ENCODE data around the gene IQSEC1.

The IQSEC1 gene

DNA sequence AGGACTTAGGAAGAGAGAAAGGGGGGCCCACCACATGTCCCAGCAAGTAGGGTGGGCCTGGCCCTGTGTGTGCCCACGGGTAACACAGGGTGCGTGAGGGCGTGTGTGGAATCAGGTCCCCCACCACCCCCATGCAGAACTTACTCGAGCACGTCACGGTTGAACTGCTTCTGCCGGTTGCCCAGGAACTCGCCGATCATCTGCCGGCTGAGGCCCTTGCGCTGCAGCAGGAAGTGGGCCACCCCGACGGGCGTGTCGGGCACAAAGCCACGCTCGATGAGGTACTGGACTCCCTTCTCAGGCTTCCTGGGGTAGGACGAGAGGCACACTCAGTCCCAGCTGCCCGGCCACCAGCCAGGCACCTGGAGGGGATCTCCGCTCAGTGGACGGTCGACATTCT is 148.8 kb downstream of the IQSEC1 start:
- no peak for DNase-seq

DNA sequence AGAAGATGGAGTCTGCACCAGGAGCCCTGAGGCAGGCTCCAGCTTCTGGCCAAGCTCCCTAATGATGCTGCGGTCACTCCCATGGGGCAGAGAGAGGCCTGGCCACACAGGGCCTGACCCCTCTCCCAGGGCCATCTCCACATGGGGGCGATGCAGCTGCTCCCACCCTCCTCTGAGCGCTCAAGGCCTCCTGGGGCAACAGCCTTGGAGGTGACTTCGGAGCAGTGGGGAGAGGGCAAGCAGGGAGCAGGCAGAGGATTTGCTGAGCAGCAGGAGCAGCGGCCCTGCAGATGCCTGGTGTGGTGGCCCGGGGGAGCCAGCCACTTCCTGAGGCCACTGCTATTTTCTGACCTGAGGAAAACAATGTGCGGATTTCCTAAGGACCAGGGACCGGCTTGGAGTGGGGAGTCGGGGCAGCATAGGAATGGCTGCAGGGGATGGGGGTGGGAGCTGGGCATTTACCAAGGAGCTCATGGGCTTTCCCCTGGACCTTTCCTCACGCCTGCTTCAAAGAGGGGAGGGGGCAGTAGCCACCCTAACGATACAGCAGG is 150.3 kb downstream of the IQSEC1 start:
- no peak for DNase-seq

DNA sequence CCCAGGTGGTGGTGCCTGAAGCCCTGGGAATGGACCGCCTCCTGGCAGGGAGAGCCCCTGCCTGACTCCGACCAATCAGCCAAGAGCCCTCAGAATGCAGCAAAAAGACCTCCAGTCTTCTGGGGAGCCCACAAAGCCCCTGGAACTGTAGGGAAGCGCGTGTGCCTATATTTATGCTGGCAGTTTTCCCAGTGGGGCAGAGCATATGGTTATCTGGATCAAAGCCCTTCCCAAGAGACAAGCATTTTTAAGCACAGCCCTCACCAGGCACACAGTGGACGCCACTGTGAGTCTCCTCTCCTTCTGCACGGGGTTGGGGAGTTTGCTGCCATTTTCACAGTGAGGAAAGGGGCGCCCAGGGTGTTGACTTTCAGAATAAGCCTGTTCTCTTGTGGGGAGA is 150.9 kb downstream of the IQSEC1 start:
- DNase-seq, result no peak

DNA sequence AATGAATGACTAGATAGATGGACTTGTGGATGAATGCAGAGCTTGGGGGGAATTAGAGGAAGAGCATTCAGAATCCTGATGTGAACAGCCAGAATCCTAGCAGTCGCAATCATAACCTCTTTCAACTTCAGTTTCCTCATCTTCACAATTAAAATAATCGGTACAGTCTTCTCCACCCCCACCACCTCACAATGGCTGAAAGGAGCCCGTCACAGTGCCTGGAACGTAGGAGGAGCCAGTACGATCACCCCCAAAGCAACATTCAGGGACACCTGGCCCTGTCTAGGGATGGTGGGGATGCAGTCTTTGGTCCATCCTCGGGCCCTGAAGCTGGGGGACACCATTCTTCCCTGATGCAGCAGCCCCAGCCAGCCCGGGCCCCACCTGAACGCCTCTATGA is 151.5 kb downstream of the IQSEC1 start:
- no peak for DNase-seq

DNA sequence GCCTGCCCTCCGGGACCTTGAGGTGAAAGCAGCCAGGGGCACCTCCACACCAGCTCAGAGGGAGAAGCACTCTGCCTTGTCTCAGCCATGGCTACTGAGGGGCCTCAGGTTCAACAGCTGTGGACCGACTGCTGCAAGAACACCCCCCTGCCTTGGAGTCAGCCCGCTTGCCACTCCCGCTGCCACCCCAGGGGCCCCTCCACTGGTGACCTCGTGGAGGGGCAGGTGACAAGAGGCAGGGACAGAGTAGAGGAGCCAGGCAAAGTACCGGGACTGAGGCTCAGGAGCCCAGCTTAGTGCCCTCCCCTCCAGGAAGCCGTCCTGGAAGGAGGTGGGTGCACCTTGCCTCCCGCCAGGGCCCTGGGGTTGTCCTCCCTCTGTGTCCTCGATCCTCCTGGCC is 152.3 kb downstream of the IQSEC1 start:
- no peak for DNase-seq

DNA sequence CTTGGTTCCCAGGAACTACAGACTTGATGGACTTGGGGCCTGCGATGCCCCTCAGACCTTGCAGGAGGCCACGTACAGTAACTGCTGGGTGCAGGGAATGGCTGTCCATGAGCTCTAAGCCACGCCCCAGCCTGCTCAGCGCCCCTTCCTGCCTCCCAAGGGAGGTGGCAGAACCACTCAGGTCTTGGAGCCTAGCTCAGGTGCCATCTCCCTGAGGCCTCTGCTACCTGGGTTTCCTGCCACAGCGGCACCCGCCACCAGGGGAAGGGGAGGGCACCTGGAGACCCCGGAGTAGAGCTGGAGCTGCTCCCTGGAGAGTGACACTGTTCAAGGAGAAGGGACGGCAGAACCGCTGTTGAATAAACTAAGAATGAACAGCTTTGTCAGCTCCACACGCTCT is 154.0 kb downstream of the IQSEC1 start:
- DNase-seq, result no peak

DNA sequence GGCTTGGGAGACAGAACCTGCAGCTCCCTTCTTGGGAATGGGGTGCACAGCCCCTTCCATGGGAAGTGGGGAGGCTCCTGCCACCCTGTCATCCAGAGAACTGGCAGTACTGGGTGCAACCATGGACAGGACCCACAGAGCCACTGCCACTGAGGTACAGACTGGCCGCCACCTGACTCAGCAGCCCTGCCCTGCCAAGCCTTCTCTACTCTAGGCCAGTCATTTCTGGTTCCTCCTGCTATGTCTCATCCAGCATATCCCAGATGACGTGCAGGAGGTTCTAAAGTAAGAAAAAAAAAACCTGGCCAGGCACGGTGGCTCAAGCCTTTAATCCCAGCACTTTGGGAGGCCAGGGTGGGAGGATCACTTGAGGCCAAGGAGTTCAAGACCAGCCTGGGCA is 155.0 kb downstream of the IQSEC1 start:
- DNase-seq, result no peak

DNA sequence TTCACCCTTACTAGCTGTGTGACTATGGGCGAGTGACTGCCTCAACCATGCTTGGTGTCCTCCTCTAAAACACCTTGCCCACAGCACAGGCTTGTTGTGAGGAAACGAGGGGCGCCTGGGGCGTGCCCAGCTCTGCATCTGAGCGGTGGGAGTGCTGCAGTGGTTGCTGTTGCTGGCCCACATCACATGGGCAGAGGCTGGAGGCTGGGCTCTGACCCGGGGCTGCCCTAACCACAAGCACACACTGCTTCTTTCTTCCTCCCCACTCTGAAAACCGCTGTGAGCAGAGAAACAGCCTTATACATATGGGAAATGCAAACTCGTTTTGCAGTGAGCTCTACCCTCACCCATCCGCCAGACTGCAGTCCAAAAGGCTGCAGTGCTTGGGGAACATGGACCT is 157.1 kb downstream of the IQSEC1 start:
- DNase-seq, result peak; percentile 49 to 57

DNA sequence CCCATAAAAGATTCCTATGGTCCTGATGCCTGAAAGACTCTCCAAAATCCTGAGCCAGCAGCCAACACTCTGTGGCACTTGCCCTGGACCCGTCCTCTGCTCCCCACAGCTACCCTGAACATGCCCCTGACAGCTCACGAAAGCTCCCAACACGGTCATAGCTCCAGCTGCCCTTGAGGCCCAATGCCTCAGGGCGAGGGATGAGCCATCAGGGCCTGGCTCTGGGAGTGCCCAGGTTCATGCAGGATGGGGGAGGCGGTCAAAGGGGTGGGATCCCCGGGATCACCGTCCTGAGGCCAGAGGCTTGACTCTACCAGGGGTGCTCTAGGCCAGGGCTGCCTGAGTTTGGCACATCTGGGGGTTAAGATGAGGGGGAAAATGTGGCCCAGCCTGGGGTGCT is 159.1 kb downstream of the IQSEC1 start:
- DNase-seq, result no peak

DNA sequence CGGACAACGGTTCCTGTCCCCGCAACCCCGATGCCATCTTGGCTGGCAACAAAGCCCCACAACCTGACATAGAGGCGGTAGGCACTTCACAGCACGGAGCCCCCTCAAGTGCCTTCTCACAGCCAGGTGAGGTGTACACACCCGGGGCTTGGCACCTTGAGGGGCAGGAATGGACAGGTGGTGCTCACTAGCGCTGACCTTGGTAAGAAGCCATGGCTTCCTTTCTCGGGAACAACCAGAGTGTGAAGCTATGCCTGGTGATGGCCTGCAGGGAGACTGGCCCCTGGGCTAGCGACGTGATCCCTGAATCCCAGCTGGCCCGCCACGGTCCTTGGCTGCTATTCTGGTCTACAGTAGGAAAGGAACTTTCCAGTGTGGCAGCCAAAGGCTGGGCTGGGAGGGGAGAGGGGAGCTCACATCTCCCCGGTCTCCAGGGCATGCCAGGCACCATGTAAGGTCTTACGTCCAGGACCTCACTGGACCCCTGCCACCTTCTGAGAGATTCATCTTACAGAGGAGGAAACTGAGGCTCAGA is 161.3 kb downstream of the IQSEC1 start:
- no peak for DNase-seq

DNA sequence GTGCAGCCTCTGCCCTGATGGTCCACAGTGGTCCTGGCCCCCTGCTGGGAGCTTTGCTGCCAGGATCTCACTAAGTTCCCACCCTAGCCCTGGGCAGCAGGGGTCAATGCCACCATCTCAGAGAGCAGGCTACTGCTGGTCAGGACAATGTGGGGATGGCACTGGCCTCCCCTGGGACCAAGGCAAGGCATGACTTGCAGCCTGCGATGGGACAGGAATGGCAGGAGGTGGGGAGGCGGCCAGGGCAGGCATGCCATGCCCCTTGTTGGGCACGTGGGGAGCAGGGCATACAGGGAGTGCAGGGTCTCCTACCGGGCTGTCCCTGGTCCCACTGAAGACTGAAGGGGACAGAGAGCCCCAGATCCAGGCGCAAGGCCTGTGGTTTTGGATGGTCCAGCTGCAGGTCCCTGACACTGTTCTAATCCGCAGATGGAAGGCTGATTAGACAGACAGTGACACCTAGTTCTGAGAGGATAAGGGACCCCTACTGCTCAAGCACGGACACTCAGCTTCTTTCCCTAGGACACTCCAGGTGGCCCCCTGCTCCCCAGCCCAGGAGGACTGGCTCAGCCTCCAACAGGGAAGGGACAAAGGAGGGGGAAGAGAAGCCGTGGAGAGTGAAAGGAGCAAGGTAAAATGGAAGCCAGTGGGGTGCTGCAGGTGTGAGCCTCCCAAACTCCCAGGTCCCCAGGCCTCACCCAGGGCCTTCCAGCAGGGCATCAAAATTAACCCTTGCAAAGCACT is 162.7 kb downstream of the IQSEC1 start:
- no peak for DNase-seq

DNA sequence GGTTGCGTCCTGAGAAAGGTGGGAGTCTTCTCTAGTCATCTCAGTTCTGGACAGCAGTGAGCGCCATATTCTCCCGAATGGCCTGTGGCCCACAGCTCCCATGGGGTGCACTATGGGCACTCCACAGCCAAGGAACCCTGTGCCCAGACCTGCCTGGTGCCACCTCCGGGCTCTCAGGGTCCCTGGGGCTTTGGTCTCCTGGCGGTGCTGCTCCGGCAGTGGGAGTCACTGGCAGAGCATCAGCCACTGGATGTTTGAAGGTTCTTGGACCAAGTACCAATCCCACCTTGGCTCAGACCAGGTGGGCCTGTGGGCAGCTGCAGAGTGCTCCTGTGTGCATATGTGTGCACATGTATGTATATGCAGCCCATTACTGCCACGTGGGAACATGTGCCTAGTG is 163.5 kb downstream of the IQSEC1 start:
- DNase-seq, result no peak

DNA sequence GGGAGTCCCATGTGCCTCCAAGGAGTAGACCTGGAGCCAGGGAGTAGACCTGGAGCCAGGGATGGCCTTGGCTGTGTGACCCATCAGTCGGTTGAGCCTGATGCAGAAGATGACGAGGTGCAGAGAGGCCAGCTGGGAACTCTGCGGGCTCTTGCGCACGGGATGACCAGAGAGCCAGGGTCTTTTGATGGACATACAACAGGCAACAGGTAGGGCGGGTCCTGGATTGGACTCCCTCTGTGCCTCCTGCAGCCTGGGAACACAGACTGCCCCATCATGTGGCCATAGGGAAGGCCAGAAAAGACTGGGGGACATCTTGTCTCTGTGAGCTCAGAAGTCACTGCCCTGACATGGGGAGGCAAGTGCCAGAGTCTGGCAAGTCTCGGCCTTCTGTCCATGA is 164.4 kb downstream of the IQSEC1 start:
- DNase-seq, result no peak

DNA sequence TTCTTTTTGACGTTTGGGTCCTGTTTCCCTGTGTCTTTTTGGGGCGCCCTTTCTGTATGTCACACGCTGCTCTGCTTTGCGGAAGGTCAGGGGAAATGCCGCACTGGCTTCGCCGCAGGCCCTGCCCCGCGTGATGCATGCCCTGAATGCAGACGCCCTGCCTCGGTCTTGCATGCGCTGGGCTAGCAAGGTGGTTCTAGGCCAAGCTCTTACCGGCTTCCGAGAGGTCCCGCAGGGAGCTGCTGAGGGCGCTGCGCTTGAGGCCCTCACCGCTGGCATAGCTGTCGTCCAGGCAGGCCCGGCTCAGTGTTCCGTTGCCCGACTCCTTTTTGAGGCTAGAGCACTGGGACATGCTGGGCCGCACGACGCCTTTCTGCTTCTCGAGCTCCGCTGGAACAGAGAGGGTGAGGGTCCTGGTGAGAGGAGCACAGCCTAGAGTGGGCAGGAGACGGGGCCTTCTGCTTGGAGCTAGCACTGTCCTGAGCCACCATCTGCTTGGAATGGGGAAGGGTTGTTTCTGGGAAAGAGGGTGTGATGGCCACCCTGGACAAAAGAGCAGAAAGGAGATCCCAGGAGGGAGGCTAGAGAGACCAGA is 165.0 kb downstream of the IQSEC1 start:
- no peak for DNase-seq

DNA sequence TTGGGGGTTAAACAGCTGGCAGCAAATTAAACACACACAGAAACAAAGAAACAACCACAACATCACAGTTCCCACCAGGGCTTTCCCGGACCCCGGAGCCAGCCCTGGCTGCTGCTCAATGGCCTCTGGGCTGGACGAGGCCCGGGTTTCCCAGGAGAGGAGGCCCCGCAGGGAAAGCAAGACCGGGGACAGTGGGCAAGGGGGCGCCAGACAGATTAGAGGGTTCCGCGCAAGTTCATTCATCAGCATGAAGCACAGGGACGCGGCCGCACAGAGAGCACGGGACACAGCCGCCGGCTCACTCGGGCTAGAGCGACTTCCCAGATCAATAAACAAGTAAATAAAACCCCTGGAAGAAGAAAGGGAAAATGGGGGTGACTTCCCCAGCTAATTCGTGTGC is 165.5 kb downstream of the IQSEC1 start:
- DNase-seq, result no peak

DNA sequence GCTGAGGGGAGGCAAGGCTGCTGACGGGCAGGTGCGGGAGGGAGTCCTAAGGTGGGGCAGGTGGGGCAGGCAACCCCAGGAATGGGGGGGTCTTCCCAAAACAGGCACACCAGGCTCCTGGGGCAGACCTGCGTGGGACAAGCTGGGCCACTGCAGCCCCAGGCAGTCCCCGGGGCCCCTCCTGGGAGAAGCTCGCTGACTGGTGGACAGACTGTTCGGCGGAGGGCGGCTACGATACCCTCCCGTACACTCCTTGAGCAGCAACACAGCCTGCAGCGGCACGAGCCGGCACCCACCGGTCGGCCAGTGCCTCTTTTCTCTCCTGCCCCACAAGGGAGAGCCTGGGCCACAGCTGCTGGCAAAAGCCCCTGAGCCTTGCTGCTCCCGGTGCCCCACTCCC is 165.9 kb downstream of the IQSEC1 start:
- DNase-seq, result no peak

DNA sequence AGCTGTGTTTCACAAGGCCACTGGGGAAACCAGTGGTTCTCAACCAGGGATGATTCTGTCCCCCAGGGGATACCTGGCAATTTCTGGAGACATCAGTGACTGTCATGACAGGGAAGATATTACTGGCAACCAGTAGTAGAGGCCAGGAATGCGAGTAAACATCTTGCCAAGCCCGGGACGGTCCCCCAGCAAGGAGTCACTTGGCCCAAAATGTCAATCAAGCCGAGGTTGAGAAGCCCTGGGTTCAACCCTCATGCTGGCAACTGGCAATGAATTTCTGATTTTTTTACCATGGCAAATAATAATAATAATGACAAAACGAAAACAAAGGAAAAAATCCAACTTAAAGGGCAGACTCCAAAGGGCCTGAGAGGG is 166.3 kb downstream of the IQSEC1 start:
- DNase-seq, result no peak

DNA sequence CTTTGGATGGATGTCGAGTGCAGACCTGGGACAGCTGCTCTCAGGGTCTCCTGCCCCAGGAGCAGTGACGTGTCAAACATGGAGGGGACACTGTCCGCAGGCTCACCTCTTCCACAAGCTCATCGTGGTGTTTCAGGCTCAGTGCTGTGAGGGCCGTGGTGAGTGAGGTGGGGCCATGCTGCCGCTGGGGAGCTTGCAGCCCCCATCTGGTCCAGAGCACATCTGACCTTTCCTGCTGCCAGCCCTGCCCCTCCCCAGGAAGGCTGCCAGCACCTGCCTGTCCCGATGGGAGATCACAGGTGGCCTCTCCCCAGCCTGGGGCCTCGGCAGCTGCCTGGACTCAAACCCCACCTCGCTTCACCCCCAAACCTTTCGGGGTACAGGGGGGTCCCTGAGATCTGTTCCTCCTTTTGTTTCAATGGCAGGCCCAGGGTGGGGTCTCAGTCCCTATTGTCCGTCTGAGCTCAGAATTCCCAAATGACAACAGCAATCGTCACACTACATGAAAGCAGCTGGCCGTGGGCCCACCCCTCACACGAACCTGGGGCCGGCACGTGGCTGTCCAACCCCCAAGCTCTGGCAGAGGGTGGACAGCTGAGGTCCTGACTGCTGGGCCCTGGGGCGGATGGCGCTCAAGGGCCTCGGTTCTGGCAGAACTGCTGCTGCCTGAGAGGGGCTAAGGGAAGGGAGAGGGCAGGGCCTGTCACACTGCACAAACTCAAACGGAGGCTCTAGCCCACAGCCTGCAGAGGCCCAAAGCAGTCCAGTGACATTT is 166.9 kb downstream of the IQSEC1 start:
- no peak for DNase-seq

DNA sequence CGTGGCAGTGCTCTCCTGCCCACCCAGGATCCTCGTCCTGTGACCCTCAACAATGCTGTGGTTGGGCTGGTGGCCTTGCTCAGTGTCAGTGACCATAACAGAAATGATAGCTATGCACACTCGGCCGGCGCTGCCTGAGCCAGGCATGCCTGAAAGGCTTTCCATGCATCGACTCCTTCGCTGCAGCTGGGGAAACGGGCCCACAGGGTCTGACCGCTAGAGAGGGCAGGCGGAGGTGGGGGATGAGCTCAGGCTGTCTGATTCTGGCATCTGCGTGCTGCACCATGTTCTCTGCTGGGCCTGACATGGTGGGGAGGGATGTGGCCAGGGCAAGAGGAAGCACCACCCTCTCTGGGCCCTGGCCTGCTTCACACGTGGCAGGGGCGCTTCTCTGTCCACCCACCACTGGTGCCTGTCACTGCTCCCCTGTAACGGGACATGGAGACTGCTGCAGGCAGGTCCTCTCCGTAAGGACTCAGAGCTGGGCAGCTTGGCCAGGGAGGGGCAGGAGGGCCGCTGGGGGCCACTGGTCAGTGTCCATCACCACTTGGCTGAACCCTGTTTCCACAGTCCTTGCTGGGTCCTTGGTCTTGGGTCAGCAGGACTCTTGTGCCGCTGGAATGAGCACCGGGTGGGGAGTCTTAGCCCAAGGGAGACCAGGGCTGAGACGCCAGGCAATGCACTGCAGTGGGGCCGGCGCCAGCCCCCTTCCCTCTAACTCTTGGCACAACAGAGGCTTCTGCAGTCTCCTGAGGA is 167.7 kb downstream of the IQSEC1 start:
- no peak for DNase-seq

DNA sequence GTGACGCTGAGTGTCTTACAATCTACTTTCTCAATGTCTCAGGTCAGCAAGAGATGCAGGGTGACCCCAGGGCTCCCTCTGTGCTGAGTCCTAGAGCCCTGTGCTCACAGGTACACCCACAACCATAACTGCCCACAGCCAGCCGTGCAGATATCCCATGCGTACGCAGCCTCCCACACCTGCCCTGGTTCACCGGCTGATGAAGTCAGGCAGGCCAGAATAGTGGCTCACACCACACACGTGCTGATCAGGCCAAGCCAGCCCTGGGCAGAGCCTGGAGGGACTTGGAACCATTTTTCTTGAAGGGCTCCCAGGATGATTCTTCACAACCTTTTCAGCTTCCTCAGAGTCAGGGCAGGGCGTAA is 168.3 kb downstream of the IQSEC1 start:
- DNase-seq, result no peak

DNA sequence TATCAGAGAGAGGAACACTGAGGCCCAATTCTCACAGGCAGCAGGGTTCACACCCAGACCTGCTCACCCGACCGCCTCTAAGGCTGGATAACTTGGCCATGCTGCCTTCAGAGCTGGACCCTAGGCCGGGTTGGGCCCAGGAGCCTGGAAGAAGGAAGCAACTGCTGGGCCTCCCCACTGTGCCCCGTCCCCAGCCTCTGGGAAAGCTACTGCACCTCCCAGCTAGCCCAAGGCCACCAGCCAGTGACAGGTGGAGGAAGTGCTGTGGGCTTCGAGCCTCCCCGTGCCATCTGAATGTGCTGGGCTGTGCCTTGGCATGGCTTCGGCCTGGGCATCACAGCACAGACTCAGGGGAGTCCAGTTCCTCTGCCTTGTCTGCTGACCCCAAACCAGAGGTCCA is 169.3 kb downstream of the IQSEC1 start:
- DNase-seq, result no peak

DNA sequence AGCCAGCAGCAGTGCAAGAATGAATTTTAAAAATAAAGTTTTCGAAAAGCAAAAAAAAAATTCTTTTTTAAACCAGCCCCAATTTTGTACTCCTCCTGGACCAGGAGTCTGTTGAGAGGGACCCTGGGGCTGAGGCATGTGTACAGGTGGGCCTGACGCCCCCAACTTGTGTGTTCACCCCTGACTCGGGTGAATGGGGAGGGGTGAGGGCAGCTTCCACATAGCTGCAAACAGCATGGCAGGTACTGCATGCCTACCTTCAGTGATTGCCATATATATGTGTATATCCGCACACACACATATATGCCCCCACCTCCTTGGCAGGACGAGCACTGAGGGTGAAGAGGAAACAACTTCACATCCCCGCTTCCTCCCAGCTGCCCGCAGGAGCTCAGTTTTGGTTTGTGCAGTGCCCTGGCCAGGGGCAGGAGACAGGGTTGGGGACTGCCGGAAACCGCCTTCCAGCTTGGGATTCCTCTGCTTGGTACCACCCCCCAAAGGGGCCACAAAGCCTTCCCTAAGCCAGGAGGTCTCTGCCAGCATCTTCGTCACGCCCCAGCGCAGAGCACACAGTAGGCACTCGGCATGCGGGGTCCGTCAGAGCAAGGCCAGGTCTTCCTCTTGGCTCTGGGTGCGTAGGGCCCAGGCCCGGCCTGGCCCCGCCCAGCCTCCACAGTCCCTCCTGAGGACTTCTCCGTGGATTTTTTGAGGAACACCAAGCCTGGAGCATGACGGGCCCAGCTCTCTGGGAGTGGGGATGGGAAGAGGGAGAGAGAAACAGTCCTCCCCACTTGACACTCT is 170.0 kb downstream of the IQSEC1 start:
- DNase-seq, result no peak
